Fibroblast of lung (primary cell): ENCODE results near the gene SUFU.

ENCODE experiments used
- EZH2 ChIP-seq: IDR thresholded peaks from 2 replicates; pipeline ENCODE4 v1.5.1; 2012; ENCODE audit warnings: low read length, control low read depth, mild to moderate bottlenecking; ENCODE audit errors: missing control alignments
- TF ChIP-seq, protein P1 (sequence below), 2 donors: IDR thresholded peaks in 1 of 2; conservative IDR thresholded peaks in 1 of 2; 1 replicate in 1 of 2; 2 replicates in 1 of 2; pipeline ENCODE4 v1.5.1; 2011 to 2012; ENCODE audit warnings: low read length in 2 of 2, control low read depth in 1 of 2, inconsistent platforms in 1 of 2, low read depth in 1 of 2, mild to moderate bottlenecking in 1 of 2

DNA sequence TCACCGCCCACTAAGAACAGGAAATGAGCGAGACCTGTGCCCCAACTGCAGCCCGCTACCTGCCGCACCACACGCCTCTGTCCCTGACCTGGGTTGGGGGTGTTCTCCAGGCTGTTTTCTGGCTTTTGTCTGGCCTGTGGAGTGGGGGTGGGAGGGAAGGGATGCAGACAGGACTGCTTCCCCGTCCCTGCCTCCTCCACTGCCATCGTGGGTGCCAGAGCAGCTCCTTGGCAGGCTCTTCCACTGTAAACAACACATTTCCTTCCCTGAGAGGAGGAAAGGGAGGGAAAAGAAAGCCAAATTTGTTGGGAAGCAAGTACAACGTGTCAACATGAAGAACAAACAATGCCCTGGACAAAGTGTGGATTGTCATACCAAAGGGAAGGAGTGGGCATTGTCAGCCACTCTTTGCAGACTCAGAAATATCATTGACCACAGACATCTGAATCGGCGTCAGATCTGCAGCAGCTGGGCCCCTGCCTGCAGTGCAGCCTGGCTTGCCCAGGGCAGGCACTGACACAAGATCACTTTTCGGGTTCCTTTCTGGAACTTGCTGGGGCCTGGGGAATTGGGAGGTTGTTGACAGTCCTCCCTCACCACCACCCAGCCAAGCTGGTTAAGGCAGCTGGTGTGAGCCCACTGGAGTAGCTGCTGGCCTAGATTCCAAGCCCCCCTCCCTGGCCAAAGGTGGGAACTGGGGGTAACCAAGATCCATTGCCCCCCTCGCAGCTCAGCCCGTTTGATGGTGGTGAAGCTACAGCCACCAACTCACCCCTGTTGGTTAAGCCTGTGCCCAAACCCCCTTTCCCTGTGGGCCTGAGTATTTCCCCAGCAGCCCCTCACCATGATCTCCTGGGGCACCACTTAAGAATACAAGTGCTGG, 117.9 kb downstream of the SUFU start:
- TF ChIP-seq, protein P1, sequence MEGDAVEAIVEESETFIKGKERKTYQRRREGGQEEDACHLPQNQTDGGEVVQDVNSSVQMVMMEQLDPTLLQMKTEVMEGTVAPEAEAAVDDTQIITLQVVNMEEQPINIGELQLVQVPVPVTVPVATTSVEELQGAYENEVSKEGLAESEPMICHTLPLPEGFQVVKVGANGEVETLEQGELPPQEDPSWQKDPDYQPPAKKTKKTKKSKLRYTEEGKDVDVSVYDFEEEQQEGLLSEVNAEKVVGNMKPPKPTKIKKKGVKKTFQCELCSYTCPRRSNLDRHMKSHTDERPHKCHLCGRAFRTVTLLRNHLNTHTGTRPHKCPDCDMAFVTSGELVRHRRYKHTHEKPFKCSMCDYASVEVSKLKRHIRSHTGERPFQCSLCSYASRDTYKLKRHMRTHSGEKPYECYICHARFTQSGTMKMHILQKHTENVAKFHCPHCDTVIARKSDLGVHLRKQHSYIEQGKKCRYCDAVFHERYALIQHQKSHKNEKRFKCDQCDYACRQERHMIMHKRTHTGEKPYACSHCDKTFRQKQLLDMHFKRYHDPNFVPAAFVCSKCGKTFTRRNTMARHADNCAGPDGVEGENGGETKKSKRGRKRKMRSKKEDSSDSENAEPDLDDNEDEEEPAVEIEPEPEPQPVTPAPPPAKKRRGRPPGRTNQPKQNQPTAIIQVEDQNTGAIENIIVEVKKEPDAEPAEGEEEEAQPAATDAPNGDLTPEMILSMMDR (conservative IDR thresholded peaks at IDR 0.05 in 1 of 2, IDR thresholded peaks at IDR 0.05 in 1 of 2; ENCODE audit: low read depth in 1 of 2, low read length in 2 of 2) = no peak
- TF ChIP-seq EZH2 = no peak
